Thyroid gland (tissue), 4 donors: ENCODE measurements around the gene ZNF839. TPM values are rescaled to one million over a fixed set of nuclear protein-coding genes. Genes with fewer than 3 reads are reported as not detected.
A peak's percentile ranks its signal among the peaks of the same experiment; 100 is the strongest.

Source experiments
- DNase-seq, 2 donors: peaks; one replicate each; pipeline ENCODE4 v3.0.0-alpha.2; 2019
- H3K27ac ChIP-seq, 3 donors: fragments of 200-600 bp; sonication (generic); 1 replicate in 2 of 3; 2 replicates in 1 of 3; pipeline ENCODE4 v1.5.1; 2016 to 2019; ENCODE audit warnings: mild to moderate bottlenecking in 1 of 3, moderate library complexity in 1 of 3
- H3K27me3 ChIP-seq: fragments of 200-600 bp; sonication (generic); one replicate; pipeline ENCODE4 v1.5.1; 2019
- H3K36me3 ChIP-seq, 2 donors: fragments of 200-600 bp; sonication (generic); one replicate each; pipeline ENCODE4 v1.5.1; 2016 to 2019
- H3K4me1 ChIP-seq, 2 donors: fragments of 200-600 bp; sonication (generic); one replicate each; pipeline ENCODE4 v1.5.1; 2017 to 2019
- H3K4me3 ChIP-seq, 3 donors: fragments of 200-600 bp; sonication (generic); replicated peaks in 1 of 3; 1 replicate in 2 of 3; 2 replicates in 1 of 3; pipeline ENCODE4 v1.5.1; 2016; ENCODE audit warnings: mild to moderate bottlenecking in 1 of 3
- H3K9me3 ChIP-seq: fragments of 200-600 bp; sonication (generic); one replicate; pipeline ENCODE4 v1.5.1; 2017
- CTCF ChIP-seq, 6 experiments: fragments of 200-600 bp in 3 of 6; fragments of 450-650 bp in 3 of 6; sonication (generic) in 3 of 6; IDR thresholded peaks; one replicate each; pipeline ENCODE4 v1.5.1; 2016 to 2019; ENCODE audit warnings: antibody characterized with exemption in 6 of 6, mild to moderate bottlenecking in 2 of 6, inconsistent platforms in 1 of 6, moderate library complexity in 1 of 6
- POLR2A ChIP-seq, 2 donors: fragments of 450-650 bp; IDR thresholded peaks; one replicate each; pipeline ENCODE4 v1.6.1; 2017; ENCODE audit warnings: antibody characterized with exemption in 2 of 2, mild to moderate bottlenecking in 2 of 2, moderate library complexity in 1 of 2
- WGBS, 2 donors: methylation state at CpG; one replicate each; pipeline ENCODE4 v1.1.5; 2017; 5-methylcytosine and 5-hydroxymethylcytosine counted together
- intact Hi-C: fragments of 100-400 bp; cut with DNase I; formaldehyde crosslinking; loops from one replicate; pipeline ENCODE4 v1.15.1; 2023
- total RNA-seq, 4 donors: library from RNA; depleted of rRNA; stranded (reverse); fragments of >200 nt; gene quantifications; one replicate each; pipeline ENCODE4 v1.2.3, GENCODE V29; 2016

ZNF839 gene
- total RNA-seq, 4 donors from 2014 or later = 9.1 to 14.2 (median 12.9) TPM

GRCh38 chr14:102356280-102356679, 36.7 kb downstream of the ZNF839 start:
- no peak overlapping the region for H3K27ac ChIP-seq
- H3K36me3 ChIP-seq = peaks cover 36 to 37% of the 10 kb centered on the region in 2 donors
- H3K27me3 ChIP-seq = no peaks in the 10 kb centered on the region
- intact Hi-C loops = no loop called here
- H3K9me3 ChIP-seq = no peaks in the 10 kb centered on the region
- WGBS, 2 donors = 95 to 97% methylated on average over 3 of the region's 3 CpGs
- peaks cover under 1 to 3% of the 10 kb centered on the region in 2 donors for H3K4me1 ChIP-seq
- TF ChIP-seq CTCF (IDR thresholded peaks at IDR 0.05) = no peak
- no peak for TF ChIP-seq POLR2A (IDR thresholded peaks at IDR 0.05)
- no peak for DNase-seq
- H3K4me3 ChIP-seq = no peak overlapping the region

GRCh38 chr14:102359341-102359740, 39.8 kb downstream of the ZNF839 start:
- Histone ChIP-seq H3K27ac (no peak overlapping the region), H3K27me3 (no peaks in the 10 kb centered on the region), H3K4me1 (peaks cover 18 to 19% of the 10 kb centered on the region in 2 donors), H3K9me3 (no peaks in the 10 kb centered on the region), H3K36me3 (peaks cover 23 to 27% of the 10 kb centered on the region in 2 donors), H3K4me3 (no peak overlapping the region)
- TF ChIP-seq POLR2A (IDR thresholded peaks at IDR 0.05) (no peak), CTCF (IDR thresholded peaks at IDR 0.05) (no peak)
- intact Hi-C loops = no loop called here
- 94 to 96% methylated on average over 2 of the region's 2 CpGs for WGBS, 2 donors
- no peak for DNase-seq

- DNase-seq = no peak
- intact Hi-C loops = no loop called here
- no peak overlapping the region for H3K27ac ChIP-seq
- peaks cover 18 to 20% of the 10 kb centered on the region in 2 donors for H3K4me1 ChIP-seq
- H3K9me3 ChIP-seq = no peaks in the 10 kb centered on the region
- no peak overlapping the region for H3K4me3 ChIP-seq
- H3K36me3 ChIP-seq = peaks cover 15 to 17% of the 10 kb centered on the region in 2 donors
- WGBS, 2 donors = 97 to 98% methylated on average over 3 of the region's 3 CpGs
- H3K27me3 ChIP-seq = no peaks in the 10 kb centered on the region
- TF ChIP-seq POLR2A (IDR thresholded peaks at IDR 0.05) (no peak), CTCF (IDR thresholded peaks at IDR 0.05) (no peak)
Measured at GRCh38 chr14:102360388-102360787, 40.8 kb downstream of the ZNF839 start.

- peaks cover 18 to 20% of the 10 kb centered on the region in 2 donors for H3K4me1 ChIP-seq
- no peaks in the 10 kb centered on the region for H3K9me3 ChIP-seq
- intact Hi-C loops = no loop called here
- DNase-seq = no peak
- no peaks in the 10 kb centered on the region for H3K27me3 ChIP-seq
- peak overlapping the region; percentile 59 to 80 (median 66) for H3K27ac ChIP-seq
- H3K4me3 ChIP-seq = peak overlapping the region; percentile 56 to 93 (median 83)
- H3K36me3 ChIP-seq = peaks cover 9 to 10% of the 10 kb centered on the region in 2 donors
- 24 to 28% methylated on average over 4 of the region's 4 CpGs for WGBS, 2 donors
- TF ChIP-seq POLR2A (IDR thresholded peaks at IDR 0.05) = no peak
- no peak for TF ChIP-seq CTCF (IDR thresholded peaks at IDR 0.05)
Measured at GRCh38 chr14:102362084-102362483, 42.5 kb downstream of the ZNF839 start.

- DNase-seq = peak; percentile 98
- no peaks in the 10 kb centered on the region for H3K9me3 ChIP-seq
- peak within 1 kb of the TSS; percentile 83 to 99 (median 93) for H3K4me3 ChIP-seq
- no peaks in the 10 kb centered on the region for H3K27me3 ChIP-seq
- WGBS, 2 donors = 0 to 2% methylated on average over 11 to 18 of the region's 58 CpGs
- peaks cover 18 to 22% of the 10 kb centered on the region in 2 donors for H3K4me1 ChIP-seq
- TF ChIP-seq CTCF (IDR thresholded peaks at IDR 0.05) = no peak
- peak in 1 of 2 donors; percentile 82 for TF ChIP-seq POLR2A (IDR thresholded peaks at IDR 0.05)
- peaks cover 5 to 7% of the 10 kb centered on the region in 2 donors for H3K36me3 ChIP-seq
- peak within 1 kb of the TSS; percentile 73 to 90 (median 88) for H3K27ac ChIP-seq
- intact Hi-C loops = no loop called here
Measured at GRCh38 chr14:102362545-102363181, 43.1 kb downstream of the ZNF839 start, which contains the start of the genes CINP and TECPR2. Gene CINP, minus strand, starts transcription at chr14:102362890. Its CDS starts 39 bp downstream, at chr14:102362851. Gene TECPR2, plus strand, starts transcription at chr14:102362941. Its CDS starts 13,781 bp downstream, at chr14:102376722.
